Upper lobe of left lung (tissue), 4 donors: ENCODE data around the gene BDNF.

Experiments used
- CTCF ChIP-seq, 6 experiments: fragments of 450-650 bp in 4 of 6; fragments of 200-600 bp in 2 of 6; sonication (generic) in 2 of 6; IDR thresholded peaks; one replicate each; pipeline ENCODE4 v1.5.1; 2016 to 2019; ENCODE audit warnings: antibody characterized with exemption in 6 of 6
- EP300 ChIP-seq, 4 donors: sonication (generic); formaldehyde crosslinking; IDR thresholded peaks; one replicate each; pipeline ENCODE4 v1.5.1; 2017; ENCODE audit warnings: antibody characterized with exemption in 4 of 4, control low read depth in 2 of 4
- POLR2A ChIP-seq, 4 donors: fragments of 450-650 bp; IDR thresholded peaks; one replicate each; pipeline ENCODE4 v1.5.1; 2016 to 2017; ENCODE audit warnings: antibody characterized with exemption in 4 of 4, mild to moderate bottlenecking in 2 of 4
- POLR2AphosphoS5 ChIP-seq, 2 donors: sonication (generic); formaldehyde crosslinking; IDR thresholded peaks; one replicate each; pipeline ENCODE4 v1.5.1; 2017; ENCODE audit warnings: antibody characterized with exemption in 2 of 2

DNA sequence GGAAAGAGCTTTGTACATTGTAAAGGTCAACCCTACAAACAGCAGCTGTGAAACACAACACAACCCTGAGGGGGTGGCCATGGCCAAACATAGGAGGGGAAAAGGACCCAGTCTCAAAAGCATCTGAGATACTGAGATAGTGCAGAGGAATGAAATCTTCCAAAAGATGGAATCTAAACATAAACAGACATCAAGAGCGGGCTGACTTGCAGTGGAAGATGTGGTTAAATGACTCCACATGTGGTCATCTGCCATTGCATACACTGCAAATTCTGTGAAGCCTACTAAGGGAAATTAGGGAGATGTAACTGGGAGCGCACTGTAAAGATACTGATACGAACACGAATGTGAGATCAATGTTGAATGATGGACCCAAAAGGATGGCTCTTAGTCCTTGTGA, 22.0 kb downstream of the BDNF start:
- no peak for TF ChIP-seq POLR2AphosphoS5 (IDR thresholded peaks at IDR 0.05)
- TF ChIP-seq CTCF (IDR thresholded peaks at IDR 0.05), result no peak
- TF ChIP-seq POLR2A (IDR thresholded peaks at IDR 0.05), result no peak
- no peak for TF ChIP-seq EP300 (IDR thresholded peaks at IDR 0.05)
